Suprapubic skin (tissue), 3 donors: Measurements from ENCODE around the gene RPL15.

Experiments
- CTCF ChIP-seq, 2 donors: fragments of 200-600 bp in 1 of 2; fragments of 450-650 bp in 1 of 2; sonication (generic) in 1 of 2; IDR thresholded peaks; one replicate each; pipeline ENCODE4 v1.5.1; 2016 to 2019; ENCODE audit warnings: antibody characterized with exemption in 2 of 2, mild to moderate bottlenecking in 1 of 2, moderate library complexity in 1 of 2
- EP300 ChIP-seq: sonication (generic); formaldehyde crosslinking; IDR thresholded peaks from one replicate; pipeline ENCODE4 v1.6.1; 2017; ENCODE audit warnings: antibody characterized with exemption
- POLR2A ChIP-seq, 2 donors: fragments of 450-650 bp; IDR thresholded peaks; one replicate each; pipeline ENCODE4 v1.6.1; 2017; ENCODE audit warnings: antibody characterized with exemption in 2 of 2, mild to moderate bottlenecking in 2 of 2, moderate library complexity in 2 of 2

- TF ChIP-seq CTCF (IDR thresholded peaks at IDR 0.05) (no peak), POLR2A (IDR thresholded peaks at IDR 0.05) (no peak), EP300 (no peak)
Observed at GRCh38 chr3:23876923-23877322, 40.0 kb upstream of the RPL15 start.
